Panc1 (cell line): ENCODE data around the gene CLCN7.

ENCODE experiments used
- CTCF ChIP-seq: fragments of 450-650 bp; IDR thresholded peaks from 2 replicates; pipeline ENCODE4 v1.5.1; 2017; ENCODE audit warnings: mild to moderate bottlenecking
- POLR2AphosphoS5 ChIP-seq: IDR thresholded peaks from 2 replicates; pipeline ENCODE4 v1.6.1; 2012; ENCODE audit warnings: mild to moderate bottlenecking, low read depth, low read length, moderate library complexity

GRCh38 chr16:1475552-1476114 is 805 bp upstream of the CLCN7 start:
- TF ChIP-seq CTCF, result no peak
- no peak for TF ChIP-seq POLR2AphosphoS5
